ENCODE measurements around the gene CCDC92. TPM values are rescaled to one million over a fixed set of nuclear protein-coding genes. Genes with fewer than 3 reads are reported as not detected.

Gene CCDC92
- 10 to 100 TPM in 11 of 12 donors, not detected in 1; 23.8 to 48.0 (median 28.6) TPM for polyA plus RNA-seq (ENCODE audit: insufficient read length in 12 of 12)
- long read RNA-seq, donor 1, transcript CCDC92-201 (5 exons, 2,787 nt) = major isoform, 9 of 10 reads
- long read RNA-seq, donor 1, partial matches to known transcripts = 0 of 10 reads
- long read RNA-seq, donor 1, other reads (novel, unspliced or antisense) = 0 of 10 reads
- long read RNA-seq, donor 2, full-length matches to known transcripts = 13 of 13 reads
- long read RNA-seq, donor 2, partial matches to known transcripts = 0 of 13 reads
- long read RNA-seq, donor 2, other reads (novel, unspliced or antisense) = 0 of 13 reads
- long read RNA-seq, donor 3, transcript CCDC92-201 (5 exons, 2,787 nt) = major isoform, 5 of 7 reads
- long read RNA-seq, donor 3, partial matches to known transcripts = 0 of 7 reads
- long read RNA-seq, donor 3, other reads (novel, unspliced or antisense) = 0 of 7 reads
- long read RNA-seq, donor 4, partial matches to known transcripts = 0 of 2 reads
- long read RNA-seq, donor 4, other reads (novel, unspliced or antisense) = 0 of 2 reads
- long read RNA-seq, donor 5, full-length matches to known transcripts = 16 of 16 reads
- long read RNA-seq, donor 5, partial matches to known transcripts = 0 of 16 reads
- long read RNA-seq, donor 5, other reads (novel, unspliced or antisense) = 0 of 16 reads
- long read RNA-seq, donor 6, transcript CCDC92-201 (5 exons, 2,787 nt) = major isoform, 5 of 6 reads
- long read RNA-seq, donor 6, partial matches to known transcripts = 0 of 6 reads
- long read RNA-seq, donor 6, other reads (novel, unspliced or antisense) = 0 of 6 reads
- long read RNA-seq, donor 7, full-length matches to known transcripts = 7 of 7 reads
- long read RNA-seq, donor 7, partial matches to known transcripts = 0 of 7 reads
- long read RNA-seq, donor 7, other reads (novel, unspliced or antisense) = 0 of 7 reads
- long read RNA-seq, donor 8, transcript CCDC92-201 (5 exons, 2,787 nt) = major isoform, 6 of 10 reads
- long read RNA-seq, donor 8, partial matches to known transcripts = 0 of 10 reads
- long read RNA-seq, donor 8, other reads (novel, unspliced or antisense) = 0 of 10 reads
- long read RNA-seq, donor 9, partial matches to known transcripts = 0 of 3 reads
- long read RNA-seq, donor 9, other reads (novel, unspliced or antisense) = 0 of 3 reads
- long read RNA-seq, donor 10, transcript CCDC92-201 (5 exons, 2,787 nt) = major isoform, 6 of 8 reads
- long read RNA-seq, donor 10, partial matches to known transcripts = 0 of 8 reads
- long read RNA-seq, donor 10, other reads (novel, unspliced or antisense) = 0 of 8 reads
- long read RNA-seq, donor 11, full-length matches to known transcripts = 9 of 9 reads
- long read RNA-seq, donor 11, partial matches to known transcripts = 0 of 9 reads
- long read RNA-seq, donor 11, other reads (novel, unspliced or antisense) = 0 of 9 reads

GRCh38 chr12:123972457-123973401, at the start of gene CCDC92, which contains the start of gene ZNF664:
TSS of gene CCDC92 (minus strand) at chr12:123972831. CDS start at chr12:123944305, 28,526 bp downstream.
TSS of gene ZNF664 (plus strand) at chr12:123973215. CDS start at chr12:124012145, 38,930 bp downstream.
- DNase-seq = peak; percentile 89

GRCh38 chr12:124022161-124022560, 49.5 kb upstream of the CCDC92 start:
- DNase-seq = no peak

- DNase-seq = no peak
Measured at GRCh38 chr12:124021007-124021406, 48.4 kb upstream of the CCDC92 start.

- DNase-seq = no peak
Measured at GRCh38 chr12:124020514-124020949, 47.9 kb upstream of the CCDC92 start.

- no peak for DNase-seq
Measured at GRCh38 chr12:124019115-124019514, 46.5 kb upstream of the CCDC92 start.

- no peak for DNase-seq
Measured at GRCh38 chr12:124018539-124018938, 45.9 kb upstream of the CCDC92 start.

- no peak for DNase-seq
Measured at GRCh38 chr12:124017064-124017463, 44.4 kb upstream of the CCDC92 start.

GRCh38 chr12:124015494-124016461, 43.1 kb upstream of the CCDC92 start:
- DNase-seq = no peak

- DNase-seq = no peak
Measured at GRCh38 chr12:124013073-124013472, 40.4 kb upstream of the CCDC92 start.

GRCh38 chr12:124011435-124012115, 38.9 kb upstream of the CCDC92 start:
- no peak for DNase-seq

- DNase-seq = no peak
Measured at GRCh38 chr12:124010687-124011086, 38.1 kb upstream of the CCDC92 start.

- DNase-seq = no peak
Measured at GRCh38 chr12:124009781-124010180, 37.1 kb upstream of the CCDC92 start.

- no peak for DNase-seq
Measured at GRCh38 chr12:124008595-124008994, 36.0 kb upstream of the CCDC92 start.

- no peak for DNase-seq
Measured at GRCh38 chr12:124007826-124008570, 35.4 kb upstream of the CCDC92 start.

GRCh38 chr12:124006846-124007713, 34.4 kb upstream of the CCDC92 start:
- no peak for DNase-seq

- DNase-seq = no peak
Measured at GRCh38 chr12:124006085-124006845, 33.6 kb upstream of the CCDC92 start.

Measured in muscle of arm (tissue), 14 donors.